Left kidney (tissue), 2 donors: ENCODE measurements around the gene TBL1X. TPM values are rescaled to one million over a fixed set of nuclear protein-coding genes. Genes with fewer than 3 reads are reported as not detected.
"Not testable (repeated sequence)": the region's sequence is repeated elsewhere in the genome, so short reads cannot be mapped to it uniquely, and the experiment has no call there.

Experiments
- DNase-seq: peaks from one replicate; pipeline ENCODE4 v3.0.0-alpha.2; 2013
- polyA plus RNA-seq: library from polyadenylated mRNA; unstranded; fragments of 120-200 nt; gene quantifications from one replicate; pipeline ENCODE4 v1.2.1, GENCODE V29; 2013; ENCODE audit not compliant: insufficient read length

The TBL1X gene
- polyA plus RNA-seq, 1 donor, result 26.8 TPM

DNA sequence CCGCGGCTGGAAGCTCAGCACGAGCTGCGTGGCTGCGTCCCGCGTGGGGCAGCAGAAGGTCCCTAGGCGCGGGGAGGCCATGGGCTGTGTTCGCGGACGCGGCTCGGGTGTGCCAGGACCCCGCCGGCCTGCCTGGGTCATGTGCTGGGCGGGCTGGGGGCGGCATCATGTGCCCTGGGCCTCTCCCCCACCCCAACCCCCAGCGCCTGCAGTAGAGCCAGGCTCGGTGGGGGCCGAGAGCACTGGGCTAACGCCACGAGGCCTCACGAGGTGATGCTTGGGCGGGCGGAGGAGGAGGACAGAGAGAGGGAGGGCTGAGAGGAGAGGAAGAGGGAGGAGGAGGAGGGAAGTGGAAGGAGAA lies 300.9 kb downstream of the TBL1X start, which contains the start of gene GPR143:
Gene GPR143, minus strand, starts transcription at position 111 of the 361 bp plus-strand sequence. Its CDS starts 30 bp downstream, at position 81.
- DNase-seq, result no peak

DNA sequence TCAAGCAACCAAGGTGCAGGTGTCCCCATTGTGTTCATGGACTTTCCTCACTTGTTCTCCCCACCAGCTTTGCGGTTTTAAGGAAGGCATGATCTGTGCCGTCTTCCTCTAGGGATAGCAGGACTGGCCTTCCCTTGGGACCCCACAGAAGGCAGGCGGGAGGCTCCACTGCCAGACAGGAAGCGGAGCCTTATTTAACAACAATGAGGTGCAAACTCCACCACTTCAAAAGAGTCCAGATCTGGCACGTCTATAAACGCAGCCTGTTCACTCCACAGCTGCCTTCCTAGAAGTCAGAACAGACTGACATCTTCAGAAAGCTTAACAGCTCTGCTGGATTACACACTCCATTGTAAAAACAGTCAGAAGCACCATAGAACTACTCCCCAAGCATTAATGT lies 302.5 kb downstream of the TBL1X start:
- no peak for DNase-seq

DNA sequence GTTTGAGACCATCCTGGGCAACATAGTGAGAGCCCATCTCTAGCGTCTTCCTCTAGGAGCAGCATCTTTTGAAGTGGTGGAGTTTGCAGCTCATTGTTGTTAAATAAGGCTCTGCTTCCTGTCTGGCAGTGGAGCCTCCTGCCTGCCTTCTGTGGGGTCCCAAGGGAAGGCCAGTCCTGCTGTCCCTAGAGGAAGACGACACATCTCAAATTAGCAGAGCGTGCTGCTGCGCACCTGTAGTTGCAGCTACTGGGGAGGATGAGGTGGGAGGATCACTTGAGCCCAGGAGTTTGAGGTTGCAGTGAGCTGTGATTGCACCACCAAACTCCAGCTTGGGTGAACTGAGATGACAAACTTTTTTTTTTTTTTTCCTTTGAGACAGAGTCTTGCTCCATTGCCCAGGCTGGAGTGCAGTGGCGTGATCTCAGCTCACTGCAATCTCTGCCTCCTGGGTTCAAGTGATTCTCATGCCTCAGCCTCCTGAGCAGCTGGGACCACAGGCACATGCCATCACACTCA lies 303.5 kb downstream of the TBL1X start:
- not testable (repeated sequence) for DNase-seq

DNA sequence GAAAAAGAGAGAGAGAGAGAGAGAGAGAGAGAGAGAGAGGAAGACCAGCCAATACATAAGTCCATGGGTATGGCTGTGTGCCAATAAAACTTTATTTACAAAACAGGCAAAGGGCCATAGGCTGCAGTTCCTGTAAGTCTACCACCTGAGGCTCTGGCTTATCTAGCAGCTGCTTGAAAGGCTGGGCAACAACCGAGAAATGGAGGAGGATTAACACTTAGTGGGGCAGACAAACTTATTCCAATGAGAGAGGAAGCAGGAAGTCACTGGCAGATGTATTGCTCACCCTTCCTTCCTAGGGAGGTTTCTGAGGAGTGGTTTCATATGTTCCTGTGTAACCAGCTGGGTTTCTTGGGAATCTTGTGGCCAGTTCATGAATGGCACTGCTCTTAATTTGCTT lies 305.5 kb downstream of the TBL1X start:
- DNase-seq, result no peak

DNA sequence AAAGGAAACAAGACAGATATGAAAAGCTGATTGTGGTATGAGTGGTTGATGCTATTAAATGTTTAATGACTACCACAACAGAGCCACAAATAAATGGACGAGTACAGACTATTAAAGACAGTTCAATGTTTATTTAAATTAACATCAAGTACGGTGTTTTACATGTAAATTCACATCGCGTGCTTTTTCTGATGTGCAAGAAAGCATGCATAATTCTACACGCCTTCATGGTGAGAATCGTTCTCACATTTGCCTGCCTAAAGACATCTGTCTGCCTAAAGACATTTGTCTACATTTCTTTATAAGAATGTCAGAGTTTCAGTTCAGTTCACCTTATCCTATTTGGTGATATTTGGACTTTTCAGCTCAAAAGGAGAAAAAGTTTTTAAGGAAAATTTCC lies 308.1 kb downstream of the TBL1X start:
- no peak for DNase-seq

DNA sequence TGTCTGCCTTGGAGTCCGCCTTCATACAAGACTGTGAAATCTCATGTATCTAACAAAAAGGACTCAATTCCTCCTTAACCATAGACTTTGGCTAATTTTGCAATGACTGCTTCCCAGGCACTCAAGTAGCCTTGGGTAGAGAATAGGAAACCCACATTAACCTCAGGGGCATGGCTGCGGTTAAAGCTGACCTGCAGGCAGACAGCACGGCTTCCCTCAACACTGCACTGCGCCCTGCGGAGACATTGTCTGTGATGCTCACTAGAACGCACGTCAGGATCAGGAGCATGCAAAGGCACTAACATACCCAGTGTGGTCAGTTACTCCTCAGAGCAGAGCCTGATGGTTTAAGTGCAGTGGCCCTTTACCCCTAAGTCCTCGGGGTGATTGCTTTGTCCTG lies 311.1 kb downstream of the TBL1X start:
- DNase-seq, result no peak

DNA sequence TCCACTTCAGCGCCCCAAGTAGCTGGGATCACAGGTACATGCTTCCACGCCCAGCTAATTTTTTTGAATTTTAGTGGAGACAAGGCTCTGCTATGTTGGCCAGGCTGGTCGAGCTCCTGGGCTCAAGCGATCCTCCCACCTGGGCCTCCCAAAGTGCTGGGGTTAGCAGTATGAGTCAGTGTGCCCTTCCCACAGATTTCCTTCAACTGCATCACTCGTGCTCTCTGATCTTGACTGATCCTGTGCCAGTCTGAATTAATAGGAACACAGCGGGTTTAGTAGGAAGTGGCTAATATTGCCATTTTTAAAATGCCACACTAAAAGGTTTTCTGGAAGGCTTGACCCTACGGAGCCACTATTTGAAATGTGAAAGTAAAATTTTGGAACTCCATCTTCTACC lies 317.1 kb downstream of the TBL1X start:
- DNase-seq, result no peak

DNA sequence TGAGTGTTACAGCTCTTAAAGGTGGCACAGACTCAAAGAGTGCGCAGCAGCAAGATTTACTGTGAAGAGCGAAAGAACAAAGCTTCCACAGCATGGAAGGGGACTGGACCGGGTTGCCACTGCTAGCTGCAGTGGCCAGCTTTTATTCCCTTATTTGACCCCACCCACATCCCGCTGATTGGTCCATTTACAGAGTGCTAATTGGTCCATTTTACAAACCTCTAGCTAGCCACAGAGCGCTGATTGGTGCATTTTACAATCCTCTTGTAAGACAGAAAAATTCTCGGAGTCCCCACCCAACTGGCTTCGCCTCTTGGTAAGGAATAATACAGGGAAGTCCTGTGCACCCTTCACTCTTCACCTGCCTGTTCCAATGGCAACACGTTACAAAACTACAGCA lies 319.5 kb downstream of the TBL1X start:
- DNase-seq, result no peak

DNA sequence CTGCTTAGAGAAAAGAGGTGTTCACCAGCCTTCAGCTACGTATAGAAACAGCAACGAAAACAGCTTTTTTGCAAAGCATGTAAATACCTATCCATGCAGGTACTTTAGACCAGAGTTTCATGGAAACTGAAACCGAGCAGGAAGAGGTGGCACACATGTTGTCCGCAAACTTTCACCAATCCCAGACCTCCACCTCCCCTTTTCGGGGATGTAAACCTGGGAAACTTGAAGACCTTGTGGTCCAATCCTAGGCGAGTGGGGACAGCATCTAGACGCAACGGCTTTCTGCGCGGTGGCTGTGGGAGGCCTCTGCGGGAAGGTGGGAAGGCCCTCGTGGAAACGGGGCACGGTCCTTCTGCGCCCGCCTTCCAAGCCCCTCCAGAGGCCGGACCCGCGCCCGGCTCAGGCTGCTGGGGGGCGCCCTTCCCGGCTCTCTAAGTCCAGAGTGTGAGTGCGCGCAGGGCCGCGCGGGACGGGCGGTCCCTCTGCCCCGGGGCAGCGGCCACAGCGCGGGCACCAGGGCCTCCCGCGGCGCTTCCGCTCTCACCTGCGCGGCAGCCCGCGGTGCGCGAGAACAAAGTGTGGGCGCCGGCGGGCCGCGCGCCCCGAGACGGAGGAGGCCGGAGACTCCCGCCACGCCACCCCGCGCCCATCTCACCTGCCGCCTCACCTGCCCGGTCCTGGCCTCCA lies 320.5 kb downstream of the TBL1X start:
- no peak for DNase-seq

DNA sequence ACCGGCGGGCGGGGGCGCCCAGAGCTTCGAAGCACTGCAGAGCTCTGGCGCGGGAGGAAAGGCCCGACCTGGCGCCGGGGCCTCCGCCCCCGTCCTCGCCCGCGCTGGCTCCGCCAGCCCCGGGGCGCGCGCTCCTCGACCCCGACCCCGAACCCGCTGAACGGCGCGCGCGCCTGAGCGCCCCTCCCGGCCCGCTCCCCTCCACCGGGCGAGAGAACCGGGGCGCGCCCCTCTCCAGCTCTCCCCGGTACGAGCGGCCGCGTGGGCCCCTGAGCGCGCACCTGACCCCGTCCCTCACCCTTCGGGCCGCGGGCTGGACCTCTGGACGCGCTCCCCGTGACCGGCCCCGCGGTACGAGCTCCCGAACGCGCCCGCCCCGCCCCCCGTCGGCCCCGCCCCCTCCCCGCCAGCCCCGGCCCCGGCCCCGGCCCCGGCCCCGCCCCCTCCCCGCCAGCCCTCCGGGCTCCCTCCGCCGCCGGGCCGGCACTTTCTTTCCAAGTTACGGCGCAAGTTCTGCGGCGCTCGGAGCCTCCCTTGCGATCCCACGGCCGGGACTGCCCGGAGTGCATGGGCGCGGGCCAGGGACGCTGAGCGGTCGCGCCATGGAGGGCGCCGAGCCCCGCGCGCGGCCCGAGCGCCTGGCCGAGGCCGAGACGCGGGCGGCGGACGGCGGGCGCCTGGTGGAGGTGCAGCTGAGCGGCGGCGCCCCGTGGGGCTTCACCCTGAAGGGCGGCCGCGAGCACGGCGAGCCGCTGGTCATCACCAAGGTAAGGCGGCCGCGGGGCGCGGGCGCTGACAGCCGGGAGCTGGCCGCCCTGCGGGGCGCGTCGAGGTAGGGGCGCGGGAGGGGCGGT lies 321.3 kb downstream of the TBL1X start, which contains the start of gene SHROOM2:
Gene SHROOM2, plus strand, starts transcription at position 486 of the 854 bp plus-strand sequence. Its CDS starts 117 bp downstream, at position 603.
- DNase-seq, result no peak

DNA sequence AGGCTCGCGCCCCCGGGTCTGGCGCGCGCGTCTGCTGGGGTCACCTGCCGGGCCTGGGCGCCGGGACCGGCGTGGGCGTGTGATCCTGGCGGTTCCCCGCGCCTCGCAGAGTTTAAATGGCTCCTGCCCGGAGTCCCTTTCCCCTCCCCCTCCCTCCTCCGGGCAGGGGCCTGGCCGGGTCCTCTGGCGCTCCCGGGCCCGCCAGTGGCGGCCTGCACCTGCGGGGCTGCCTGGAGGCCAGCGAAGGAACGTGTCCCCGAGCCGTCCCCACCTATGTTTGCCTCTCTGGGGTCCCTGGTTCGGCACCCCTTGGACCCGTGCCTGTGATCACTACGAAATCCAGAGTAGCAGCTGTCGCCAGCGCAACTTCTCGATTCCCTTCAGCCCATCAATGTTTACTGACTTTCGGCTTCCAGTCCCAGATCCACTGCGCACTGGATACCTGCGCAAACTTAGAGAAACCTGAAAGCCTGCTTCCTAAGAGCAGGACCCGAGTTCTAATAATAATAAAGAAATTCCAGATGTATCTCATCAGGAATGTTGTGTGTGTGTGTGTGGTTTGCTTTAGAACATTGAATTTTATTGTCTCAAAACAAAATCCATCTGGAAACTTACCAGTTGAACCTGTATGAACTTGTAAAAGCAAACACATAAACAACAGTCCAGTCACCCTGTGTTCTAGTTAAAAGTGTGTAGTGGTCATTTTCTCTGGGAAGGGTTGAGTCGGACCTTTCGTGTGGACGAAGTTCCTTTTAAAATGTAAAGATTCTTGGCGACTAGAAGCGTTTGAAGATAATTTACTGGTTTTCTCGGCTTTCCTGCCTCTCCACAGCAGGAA lies 322.2 kb downstream of the TBL1X start:
- no peak for DNase-seq

DNA sequence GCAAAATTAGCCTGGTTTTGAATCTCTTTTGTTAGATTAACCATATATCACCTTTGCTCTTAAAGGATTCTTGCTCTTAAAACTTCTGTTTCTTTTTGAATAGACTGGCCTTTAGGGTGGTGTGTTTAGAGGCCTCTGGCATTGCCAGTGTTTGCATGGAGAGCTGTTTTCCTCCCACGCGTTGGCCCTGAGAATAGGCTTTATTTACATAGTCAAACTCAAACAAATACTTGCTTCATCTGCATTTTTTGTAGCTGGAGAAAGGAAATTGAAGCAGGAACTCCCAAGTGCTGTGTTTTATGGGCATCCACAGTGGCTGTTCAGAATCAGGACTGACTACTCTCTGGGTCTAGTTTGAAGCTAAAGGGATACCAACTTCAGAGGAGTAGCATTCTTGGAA lies 324.1 kb downstream of the TBL1X start:
- no peak for DNase-seq

DNA sequence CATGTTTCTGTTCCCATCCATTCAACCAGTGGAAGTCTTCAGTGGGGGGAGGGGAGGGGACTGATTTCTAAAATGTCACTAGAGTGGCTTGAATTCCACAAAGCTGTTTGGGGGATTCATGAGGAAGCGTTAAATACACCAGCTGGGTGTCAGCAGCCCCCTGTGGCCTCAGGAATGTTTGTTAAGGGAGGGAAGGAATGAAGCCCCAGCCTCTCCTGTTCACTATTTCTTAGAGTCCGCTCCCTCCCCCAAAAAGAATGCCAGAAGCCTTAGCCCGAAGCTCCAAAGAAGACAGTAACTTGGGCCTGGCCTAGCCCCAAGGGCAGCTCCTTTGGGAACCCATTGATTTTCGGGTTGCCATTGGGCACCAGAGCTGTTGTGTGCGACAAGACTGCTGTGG lies 324.7 kb downstream of the TBL1X start:
- DNase-seq, result no peak
